ENCODE data around the gene RNFT2.

DNA sequence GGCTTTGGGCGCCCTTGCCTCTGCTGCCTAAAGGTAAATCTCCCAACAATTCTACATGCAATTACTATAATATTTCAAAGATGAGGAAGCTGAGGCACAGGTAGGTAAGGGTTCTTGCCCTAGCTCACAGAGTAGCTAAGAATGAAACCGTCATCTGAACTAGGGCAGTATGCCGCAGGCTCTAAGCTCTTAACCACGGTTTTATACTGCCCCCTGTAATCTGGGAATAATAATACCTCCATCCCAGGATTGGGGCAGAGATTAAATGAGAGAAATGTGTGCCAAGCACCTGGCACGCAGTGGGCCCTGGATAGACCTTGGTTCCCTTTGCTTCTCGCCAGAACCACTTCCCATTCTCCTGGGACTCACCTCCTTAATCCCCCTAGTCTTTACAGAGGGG is 144.6 kb downstream of the RNFT2 start:
- TF ChIP-seq, protein P1, sequence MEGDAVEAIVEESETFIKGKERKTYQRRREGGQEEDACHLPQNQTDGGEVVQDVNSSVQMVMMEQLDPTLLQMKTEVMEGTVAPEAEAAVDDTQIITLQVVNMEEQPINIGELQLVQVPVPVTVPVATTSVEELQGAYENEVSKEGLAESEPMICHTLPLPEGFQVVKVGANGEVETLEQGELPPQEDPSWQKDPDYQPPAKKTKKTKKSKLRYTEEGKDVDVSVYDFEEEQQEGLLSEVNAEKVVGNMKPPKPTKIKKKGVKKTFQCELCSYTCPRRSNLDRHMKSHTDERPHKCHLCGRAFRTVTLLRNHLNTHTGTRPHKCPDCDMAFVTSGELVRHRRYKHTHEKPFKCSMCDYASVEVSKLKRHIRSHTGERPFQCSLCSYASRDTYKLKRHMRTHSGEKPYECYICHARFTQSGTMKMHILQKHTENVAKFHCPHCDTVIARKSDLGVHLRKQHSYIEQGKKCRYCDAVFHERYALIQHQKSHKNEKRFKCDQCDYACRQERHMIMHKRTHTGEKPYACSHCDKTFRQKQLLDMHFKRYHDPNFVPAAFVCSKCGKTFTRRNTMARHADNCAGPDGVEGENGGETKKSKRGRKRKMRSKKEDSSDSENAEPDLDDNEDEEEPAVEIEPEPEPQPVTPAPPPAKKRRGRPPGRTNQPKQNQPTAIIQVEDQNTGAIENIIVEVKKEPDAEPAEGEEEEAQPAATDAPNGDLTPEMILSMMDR (IDR thresholded peaks at IDR 0.05 in 4 of 5, conservative IDR thresholded peaks at IDR 0.05 in 1 of 5): no peak
- TF ChIP-seq POLR2A (IDR thresholded peaks at IDR 0.05): no peak
